A673 (cell line): ENCODE measurements around the gene PRSS56.

ENCODE experiments used
- CTCF ChIP-seq: fragments of 300-800, 200-600 bp; sonication (generic); conservative IDR thresholded peaks from 2 replicates; pipeline ENCODE4 v1.5.1; 2017; ENCODE audit warnings: low read depth, mild to moderate bottlenecking, antibody characterized with exemption, low read length, moderate library complexity, mixed read lengths
- EZH2 ChIP-seq: fragments of 200-600 bp; sonication (generic); IDR thresholded peaks from 2 replicates; pipeline ENCODE4 v1.6.1; 2017; ENCODE audit warnings: borderline replicate concordance, low read depth, mild to moderate bottlenecking, mixed read lengths, antibody characterized with exemption, low read length; ENCODE audit not compliant: poor library complexity, severe bottlenecking

GRCh38 chr2:232537499-232537898 lies 17.3 kb downstream of the PRSS56 start:
- TF ChIP-seq CTCF = no peak
- TF ChIP-seq EZH2 = no peak
